Parathyroid adenoma (tissue), 2 donors: ENCODE data around the gene LANCL3.

Experiments used
- H2AFZ ChIP-seq: fragments of 300-600 bp; sonication (generic); one replicate; pipeline ENCODE4 v1.7.0; 2017; ENCODE audit warnings: antibody characterized with exemption, mild to moderate bottlenecking
- H3K27ac ChIP-seq: fragments of 300-600 bp; sonication (generic); one replicate; pipeline ENCODE4 v1.7.0; 2017
- H3K27me3 ChIP-seq: fragments of 300-600 bp; sonication (generic); one replicate; pipeline ENCODE4 v1.7.0; 2017; ENCODE audit warnings: low read length; ENCODE audit not compliant: control insufficient read depth, insufficient read depth
- H3K36me3 ChIP-seq: fragments of 300-600 bp; sonication (generic); one replicate; pipeline ENCODE4 v1.7.0; 2017; ENCODE audit warnings: low read length; ENCODE audit not compliant: control insufficient read depth, insufficient read depth
- H3K4me1 ChIP-seq: fragments of 300-600 bp; sonication (generic); one replicate; pipeline ENCODE4 v1.7.0; 2017; ENCODE audit warnings: control low read depth
- H3K4me2 ChIP-seq: fragments of 300-600 bp; sonication (generic); one replicate; pipeline ENCODE4 v1.7.0; 2017; ENCODE audit warnings: low read length
- H3K4me3 ChIP-seq: fragments of 300-600 bp; sonication (generic); one replicate; pipeline ENCODE4 v1.7.0; 2017; ENCODE audit warnings: low read depth, low read length
- H3K79me2 ChIP-seq: fragments of 300-600 bp; sonication (generic); one replicate; pipeline ENCODE4 v1.7.0; 2017; ENCODE audit warnings: control low read depth
- H3K9ac ChIP-seq: fragments of 300-600 bp; sonication (generic); one replicate; pipeline ENCODE4 v1.7.0; 2017; ENCODE audit warnings: mild to moderate bottlenecking
- H3K9me3 ChIP-seq: fragments of 300-600 bp; sonication (generic); one replicate; pipeline ENCODE4 v1.7.0; 2017; ENCODE audit warnings: low read length; ENCODE audit not compliant: control insufficient read depth
- CTCF ChIP-seq: fragments of 300-600 bp; sonication (generic); IDR thresholded peaks from one replicate; pipeline ENCODE4 v1.7.0; 2017; ENCODE audit warnings: antibody characterized with exemption, mild to moderate bottlenecking
- donor health status: primary hyperparathyroidism.

Gene LANCL3

GRCh38 chrX:37684973-37685372, 113.5 kb downstream of the LANCL3 start:
- Histone ChIP-seq H3K79me2 (no peaks in the 10 kb centered on the region), H3K4me3 (no peak overlapping the region), H3K27ac (no peak overlapping the region), H3K4me1 (peaks cover 5% of the 10 kb centered on the region), H3K4me2 (no peak overlapping the region), H3K9me3 (no peaks in the 10 kb centered on the region), H3K27me3 (no peaks in the 10 kb centered on the region), H2AFZ (peak overlapping the region; percentile 72), H3K36me3 (no peaks in the 10 kb centered on the region), H3K9ac (no peak overlapping the region)
- no peak for TF ChIP-seq CTCF

GRCh38 chrX:37685381-37686359, 114.2 kb downstream of the LANCL3 start, which contains the start of gene XK:
Gene XK, plus strand, starts transcription at chrX:37685791. Its CDS starts 171 bp downstream, at chrX:37685962.
- no peaks in the 10 kb centered on the region for H3K79me2 ChIP-seq
- peak within 1 kb of the TSS; percentile 55 for H3K4me2 ChIP-seq
- H3K4me3 ChIP-seq: no peak within 1 kb of the TSS
- H3K4me1 ChIP-seq: peaks cover 5% of the 10 kb centered on the region
- H3K36me3 ChIP-seq: no peaks in the 10 kb centered on the region
- H2AFZ ChIP-seq: peak within 1 kb of the TSS; percentile 81
- no peak within 1 kb of the TSS for H3K9ac ChIP-seq
- H3K9me3 ChIP-seq: no peaks in the 10 kb centered on the region
- TF ChIP-seq CTCF: no peak
- no peaks in the 10 kb centered on the region for H3K27me3 ChIP-seq
- H3K27ac ChIP-seq: peak within 1 kb of the TSS; percentile 32

GRCh38 chrX:37686369-37686995, 115.0 kb downstream of the LANCL3 start:
- peaks cover 5% of the 10 kb centered on the region for H3K4me1 ChIP-seq
- no peaks in the 10 kb centered on the region for H3K79me2 ChIP-seq
- H3K9me3 ChIP-seq: no peaks in the 10 kb centered on the region
- H3K27me3 ChIP-seq: no peaks in the 10 kb centered on the region
- no peaks in the 10 kb centered on the region for H3K36me3 ChIP-seq
- no peak for TF ChIP-seq CTCF
- H2AFZ ChIP-seq: peak overlapping the region; percentile 81
- H3K27ac ChIP-seq: no peak overlapping the region
- H3K4me3 ChIP-seq: no peak overlapping the region
- no peak overlapping the region for H3K9ac ChIP-seq
- H3K4me2 ChIP-seq: no peak overlapping the region

- Histone ChIP-seq H3K9ac (no peak overlapping the region), H3K27ac (no peak overlapping the region), H2AFZ (peak overlapping the region; percentile 81), H3K9me3 (no peaks in the 10 kb centered on the region), H3K4me3 (no peak overlapping the region), H3K4me2 (no peak overlapping the region), H3K79me2 (no peaks in the 10 kb centered on the region), H3K36me3 (no peaks in the 10 kb centered on the region), H3K4me1 (peaks cover 5% of the 10 kb centered on the region), H3K27me3 (no peaks in the 10 kb centered on the region)
- no peak for TF ChIP-seq CTCF
Measured at GRCh38 chrX:37686996-37687395, 115.5 kb downstream of the LANCL3 start.
